Endodermal cell (in vitro differentiated cells): Measurements from ENCODE around the gene CRABP2. TPM values are rescaled to one million over a fixed set of nuclear protein-coding genes. Genes with fewer than 3 reads are reported as not detected.

Experiments used
- DNase-seq: peaks from one replicate; pipeline ENCODE4 v3.0.0-alpha.2; 2017
- H3K27ac ChIP-seq: 2 replicates; pipeline ENCODE4 v1.5.1; 2013; ENCODE audit warnings: mild to moderate bottlenecking, low read depth, low read length, moderate library complexity
- H3K27me3 ChIP-seq: 2 replicates; pipeline ENCODE4 v1.6.1; 2013; ENCODE audit warnings: mild to moderate bottlenecking, low read length, moderate library complexity; ENCODE audit not compliant: insufficient read depth, control insufficient read depth, poor library complexity, severe bottlenecking
- H3K36me3 ChIP-seq: 2 replicates; pipeline ENCODE4 v1.7.0; 2013; ENCODE audit warnings: mild to moderate bottlenecking, low read length, moderate library complexity; ENCODE audit not compliant: control insufficient read depth, insufficient read depth
- H3K4me1 ChIP-seq: one replicate; pipeline ENCODE4 v1.7.0; 2013; ENCODE audit warnings: low read length; ENCODE audit not compliant: control insufficient read depth, insufficient read depth
- H3K4me3 ChIP-seq: 2 replicates; pipeline ENCODE4 v1.5.1; 2013; ENCODE audit warnings: mild to moderate bottlenecking, low read length, moderate library complexity
- H3K9ac ChIP-seq: 2 replicates; pipeline ENCODE4 v1.6.1; 2013; ENCODE audit warnings: mild to moderate bottlenecking, low read length, moderate library complexity; ENCODE audit not compliant: poor library complexity, severe bottlenecking; ENCODE audit errors: extremely low read depth
- H3K9me3 ChIP-seq: 2 replicates; pipeline ENCODE4 v1.6.1; 2013; ENCODE audit warnings: mild to moderate bottlenecking, low read length, moderate library complexity; ENCODE audit not compliant: control insufficient read depth
- H3K27ac Mint-ChIP-seq: 2 replicates; pipeline ENCODE4 v1.8.0; 2020; ENCODE audit warnings: mixed read lengths
- H3K27me3 Mint-ChIP-seq: 2 replicates; pipeline ENCODE4 v1.8.0; 2021; ENCODE audit warnings: mild to moderate bottlenecking, mixed read lengths; ENCODE audit not compliant: insufficient read depth
- H3K36me3 Mint-ChIP-seq: 2 replicates; pipeline ENCODE4 v1.8.0; 2020; ENCODE audit warnings: low read depth, mixed read lengths
- H3K4me1 Mint-ChIP-seq: 2 replicates; pipeline ENCODE4 v1.8.0; 2020; ENCODE audit warnings: mixed read lengths
- H3K4me3 Mint-ChIP-seq: 2 replicates; pipeline ENCODE4 v1.8.0; 2020; ENCODE audit warnings: mild to moderate bottlenecking, moderate library complexity, mixed read lengths
- H3K9me3 Mint-ChIP-seq: 2 replicates; pipeline ENCODE4 v1.8.0; 2020; ENCODE audit warnings: mild to moderate bottlenecking, mixed read lengths
- CTCF ChIP-seq: fragments of 200-600 bp; sonication (generic); conservative IDR thresholded peaks from 2 replicates; pipeline ENCODE4 v1.5.0; 2021; ENCODE audit warnings: antibody characterized with exemption, mild to moderate bottlenecking
- whole genome bisulfite sequencing, 2 experiments: methylation state at CpG; one replicate each; pipeline versions ENCODE4 v1.1.5 to v1.1.7; 2013; ENCODE audit warnings: missing lambda C conversion rate in 2 of 2, mixed read lengths in 1 of 2; ENCODE audit not compliant: insufficient coverage in 1 of 2, insufficient read length in 1 of 2; 5-methylcytosine and 5-hydroxymethylcytosine counted together
- total RNA-seq, 2 donors: library from RNA; stranded (reverse); fragmentation: NEBNext Ultra II Directional in 1 of 2; extraction: Animal tissue kit (Norgen Biotek cat#: 25700) in 1 of 2; gene quantifications; 2 replicates in 1 of 2; 3 replicates in 1 of 2; pipeline ENCODE4 v1.2.1, GENCODE V29; 2021

Gene CRABP2
- total RNA-seq, 2 donors from 2014 or later, result 243 to 780 TPM

- 50 to 65% methylated on average over 12 of the region's 12 CpGs for WGBS, 2 experiments
- Histone ChIP-seq H3K9me3 (no peaks in the 10 kb centered on the region), H3K27me3 (peaks cover 25% of the 10 kb centered on the region), H3K9ac (no peak overlapping the region), H3K27ac (peak overlapping the region; percentile 85), H3K4me3 (no peak overlapping the region), H3K36me3 (no peaks in the 10 kb centered on the region), H3K4me1 (peaks cover 19% of the 10 kb centered on the region)
- Mint-ChIP-seq H3K27ac (peak overlapping the region; percentile 97), H3K4me1 (peaks cover 64% of the 10 kb centered on the region), H3K4me3 (no peak overlapping the region), H3K36me3 (no peaks in the 10 kb centered on the region), H3K9me3 (no peaks in the 10 kb centered on the region), H3K27me3 (peaks cover 25% of the 10 kb centered on the region)
- TF ChIP-seq CTCF, result no peak
- DNase-seq, result peak; percentile 70
Measured at GRCh38 chr1:156662005-156662799, 43.2 kb downstream of the CRABP2 start.

DNA sequence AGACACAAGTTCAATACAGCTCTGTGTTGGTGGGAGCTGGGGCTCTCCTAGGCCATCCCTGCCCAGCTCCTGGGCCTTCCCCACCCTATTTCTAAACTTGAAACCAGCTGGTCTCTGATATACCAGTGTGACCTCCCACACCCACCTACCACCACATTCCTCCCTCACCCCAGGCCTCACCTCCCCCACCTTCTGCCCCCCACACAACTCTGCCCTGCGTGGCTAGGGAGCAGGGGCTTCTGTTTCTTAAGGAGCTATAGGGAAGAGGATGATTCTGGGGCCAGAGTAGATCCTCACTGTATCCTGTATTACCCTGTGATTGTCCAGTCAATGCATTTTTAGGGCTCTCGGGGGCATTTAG lies 44.7 kb downstream of the CRABP2 start:
- Histone ChIP-seq H3K27ac (peak overlapping the region; percentile 85), H3K4me3 (no peak overlapping the region), H3K36me3 (no peaks in the 10 kb centered on the region), H3K4me1 (peaks cover 19% of the 10 kb centered on the region), H3K9ac (no peak overlapping the region), H3K9me3 (no peaks in the 10 kb centered on the region), H3K27me3 (peaks cover 40% of the 10 kb centered on the region)
- peaks cover 63% of the 10 kb centered on the region for H3K4me1 Mint-ChIP-seq
- no peaks in the 10 kb centered on the region for H3K9me3 Mint-ChIP-seq
- peak overlapping the region; percentile 97 for H3K27ac Mint-ChIP-seq
- peaks cover 40% of the 10 kb centered on the region for H3K27me3 Mint-ChIP-seq
- H3K36me3 Mint-ChIP-seq, result no peaks in the 10 kb centered on the region
- no peak for TF ChIP-seq CTCF
- H3K4me3 Mint-ChIP-seq, result no peak overlapping the region
- WGBS, 2 experiments, result 78% methylated on average over 2 of the region's 2 CpGs; no CpG with 5 or more reads in 1 of the 2 experiments
- DNase-seq, result peak; percentile 63

DNA sequence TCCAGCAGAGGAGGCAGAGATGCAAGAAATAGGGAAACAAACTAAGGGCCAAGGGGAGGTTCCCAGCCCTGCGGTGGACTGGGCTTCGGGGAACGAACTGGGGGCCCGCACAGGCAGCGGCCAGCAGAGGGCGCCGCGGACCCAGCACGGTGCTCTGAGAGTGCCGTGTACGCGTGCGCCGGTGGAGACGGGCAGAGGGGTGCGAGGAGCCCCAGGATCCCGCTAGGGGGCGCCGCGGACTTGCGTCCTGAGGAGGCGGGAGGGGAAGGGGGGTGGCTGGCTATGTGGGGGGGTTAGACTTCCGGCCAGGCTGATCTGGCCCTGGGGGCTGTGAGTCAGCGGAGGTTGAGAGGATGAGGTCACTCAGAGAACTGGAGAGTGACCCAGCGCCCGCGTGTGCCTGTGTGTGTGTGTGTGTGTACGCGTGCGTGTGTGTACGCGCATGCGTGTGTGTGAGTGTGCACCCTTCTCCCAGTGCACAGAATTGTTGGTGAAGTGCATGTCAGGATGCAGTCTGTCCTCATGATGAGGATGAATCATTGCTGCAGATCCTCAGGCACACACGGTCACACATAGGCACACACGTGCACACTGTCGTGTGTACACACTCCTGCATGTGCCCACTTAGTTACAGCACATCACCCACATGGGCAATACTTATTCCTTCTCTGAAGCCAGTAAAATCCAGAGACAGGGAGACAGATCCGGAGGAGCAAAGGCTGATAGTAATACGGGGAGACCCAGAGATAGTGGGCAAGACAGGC lies 45.2 kb downstream of the CRABP2 start:
- Mint-ChIP-seq H3K27ac (peak overlapping the region; percentile 97), H3K36me3 (no peaks in the 10 kb centered on the region), H3K4me3 (no peak overlapping the region), H3K9me3 (no peaks in the 10 kb centered on the region), H3K27me3 (peaks cover 46% of the 10 kb centered on the region), H3K4me1 (peaks cover 57% of the 10 kb centered on the region)
- peak; percentile 99 for DNase-seq
- Histone ChIP-seq H3K4me3 (no peak overlapping the region), H3K9me3 (no peaks in the 10 kb centered on the region), H3K4me1 (peaks cover 19% of the 10 kb centered on the region), H3K27ac (peak overlapping the region; percentile 85), H3K36me3 (no peaks in the 10 kb centered on the region), H3K27me3 (peaks cover 45% of the 10 kb centered on the region), H3K9ac (no peak overlapping the region)
- WGBS, 2 experiments, result 27 to 50% methylated on average over 17 to 38 of the region's 38 CpGs
- TF ChIP-seq CTCF, result peak; percentile 99
